Suprapubic skin (tissue), 4 donors: ENCODE measurements around the gene TMEM91.

Experiments used
- EP300 ChIP-seq: sonication (generic); formaldehyde crosslinking; IDR thresholded peaks from one replicate; pipeline ENCODE4 v1.6.1; 2017; ENCODE audit warnings: antibody characterized with exemption
- POLR2A ChIP-seq, 2 donors: fragments of 450-650 bp; IDR thresholded peaks; one replicate each; pipeline ENCODE4 v1.6.1; 2017; ENCODE audit warnings: antibody characterized with exemption in 2 of 2, mild to moderate bottlenecking in 2 of 2, moderate library complexity in 2 of 2
- POLR2AphosphoS5 ChIP-seq, 3 donors: sonication (generic); formaldehyde crosslinking; IDR thresholded peaks; one replicate each; pipeline ENCODE4 v1.6.1; 2017; ENCODE audit warnings: antibody characterized with exemption in 3 of 3
- TF ChIP-seq, protein P1 (sequence below), 2 donors: fragments of 200-600 bp in 1 of 2; fragments of 450-650 bp in 1 of 2; sonication (generic) in 1 of 2; IDR thresholded peaks; one replicate each; pipeline ENCODE4 v1.5.1; 2016 to 2019; ENCODE audit warnings: antibody characterized with exemption in 2 of 2, mild to moderate bottlenecking in 1 of 2, moderate library complexity in 1 of 2

- TF ChIP-seq EP300 (no peak), POLR2A (IDR thresholded peaks at IDR 0.05) (no peak), POLR2AphosphoS5 (IDR thresholded peaks at IDR 0.05) (no peak)
- TF ChIP-seq, protein P1, sequence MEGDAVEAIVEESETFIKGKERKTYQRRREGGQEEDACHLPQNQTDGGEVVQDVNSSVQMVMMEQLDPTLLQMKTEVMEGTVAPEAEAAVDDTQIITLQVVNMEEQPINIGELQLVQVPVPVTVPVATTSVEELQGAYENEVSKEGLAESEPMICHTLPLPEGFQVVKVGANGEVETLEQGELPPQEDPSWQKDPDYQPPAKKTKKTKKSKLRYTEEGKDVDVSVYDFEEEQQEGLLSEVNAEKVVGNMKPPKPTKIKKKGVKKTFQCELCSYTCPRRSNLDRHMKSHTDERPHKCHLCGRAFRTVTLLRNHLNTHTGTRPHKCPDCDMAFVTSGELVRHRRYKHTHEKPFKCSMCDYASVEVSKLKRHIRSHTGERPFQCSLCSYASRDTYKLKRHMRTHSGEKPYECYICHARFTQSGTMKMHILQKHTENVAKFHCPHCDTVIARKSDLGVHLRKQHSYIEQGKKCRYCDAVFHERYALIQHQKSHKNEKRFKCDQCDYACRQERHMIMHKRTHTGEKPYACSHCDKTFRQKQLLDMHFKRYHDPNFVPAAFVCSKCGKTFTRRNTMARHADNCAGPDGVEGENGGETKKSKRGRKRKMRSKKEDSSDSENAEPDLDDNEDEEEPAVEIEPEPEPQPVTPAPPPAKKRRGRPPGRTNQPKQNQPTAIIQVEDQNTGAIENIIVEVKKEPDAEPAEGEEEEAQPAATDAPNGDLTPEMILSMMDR (IDR thresholded peaks at IDR 0.05), result no peak
These were observed 10.2 kb upstream of the TMEM91 start for GRCh38 chr19:41366089-41366488.
